ENCODE results near the gene C11orf21.

Gene C11orf21

GRCh38 chr11:2259466-2259830 is 42.3 kb downstream of the C11orf21 start:
- no peak overlapping the region for H3K27ac Mint-ChIP-seq
- H3K9me3 Mint-ChIP-seq: peaks cover 3% of the 10 kb centered on the region
- no peak for ATAC-seq
- no peaks in the 10 kb centered on the region for H3K4me1 Mint-ChIP-seq
- H3K36me3 Mint-ChIP-seq: no peaks in the 10 kb centered on the region
- H3K27me3 Mint-ChIP-seq: no peaks in the 10 kb centered on the region
- no peak overlapping the region for H3K4me3 Mint-ChIP-seq

DNA sequence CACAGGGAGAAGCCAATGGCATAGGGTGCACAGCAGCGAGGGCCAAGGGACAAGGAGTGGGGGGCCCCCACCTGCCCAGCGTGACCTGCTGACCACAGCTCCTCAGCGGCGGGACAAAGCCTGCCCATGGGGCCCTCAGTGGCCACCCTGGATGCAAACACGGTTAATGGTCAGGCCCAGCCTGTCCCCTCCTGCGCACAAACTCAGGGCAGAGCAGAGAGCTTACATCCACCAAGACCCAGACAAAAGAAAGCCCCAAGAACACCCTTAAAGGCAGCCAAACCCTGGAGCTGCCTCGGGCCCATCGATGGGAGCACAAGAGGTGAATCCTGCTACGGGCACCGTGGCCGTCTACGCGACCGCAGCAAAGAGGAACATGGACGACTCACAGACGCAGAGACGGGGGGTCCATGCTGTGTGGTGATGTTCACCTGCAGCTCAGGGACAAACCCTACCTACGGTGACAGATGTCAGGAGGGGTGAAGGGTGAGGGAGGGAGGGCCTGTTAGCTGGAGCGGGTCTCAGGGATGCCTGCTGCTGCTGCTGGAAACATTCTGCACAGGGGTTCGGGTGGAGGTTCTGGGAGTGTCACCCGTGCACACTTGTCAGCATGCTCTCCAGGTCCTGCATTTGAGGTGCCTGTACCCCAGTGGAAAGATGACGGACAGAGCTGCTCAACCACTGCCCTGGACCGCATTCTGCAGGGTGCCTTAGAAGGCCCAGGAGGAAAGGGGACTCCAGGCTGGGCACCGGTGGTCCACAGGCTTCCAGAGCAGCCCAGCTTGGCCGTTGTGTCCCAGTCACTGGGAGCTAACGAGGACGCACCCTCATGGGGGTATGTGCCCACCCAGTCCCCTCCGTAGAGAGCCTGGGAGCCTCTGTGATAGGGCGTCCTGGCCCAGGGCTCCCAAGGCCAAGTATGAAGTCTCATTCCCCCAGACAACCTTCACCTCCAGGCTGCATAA is 42.9 kb downstream of the C11orf21 start:
- H3K27me3 Mint-ChIP-seq: no peaks in the 10 kb centered on the region
- H3K4me3 Mint-ChIP-seq: no peak overlapping the region
- no peaks in the 10 kb centered on the region for H3K36me3 Mint-ChIP-seq
- no peaks in the 10 kb centered on the region for H3K4me1 Mint-ChIP-seq
- H3K9me3 Mint-ChIP-seq: peaks cover 3% of the 10 kb centered on the region
- no peak overlapping the region for H3K27ac Mint-ChIP-seq
- no peak for ATAC-seq

DNA sequence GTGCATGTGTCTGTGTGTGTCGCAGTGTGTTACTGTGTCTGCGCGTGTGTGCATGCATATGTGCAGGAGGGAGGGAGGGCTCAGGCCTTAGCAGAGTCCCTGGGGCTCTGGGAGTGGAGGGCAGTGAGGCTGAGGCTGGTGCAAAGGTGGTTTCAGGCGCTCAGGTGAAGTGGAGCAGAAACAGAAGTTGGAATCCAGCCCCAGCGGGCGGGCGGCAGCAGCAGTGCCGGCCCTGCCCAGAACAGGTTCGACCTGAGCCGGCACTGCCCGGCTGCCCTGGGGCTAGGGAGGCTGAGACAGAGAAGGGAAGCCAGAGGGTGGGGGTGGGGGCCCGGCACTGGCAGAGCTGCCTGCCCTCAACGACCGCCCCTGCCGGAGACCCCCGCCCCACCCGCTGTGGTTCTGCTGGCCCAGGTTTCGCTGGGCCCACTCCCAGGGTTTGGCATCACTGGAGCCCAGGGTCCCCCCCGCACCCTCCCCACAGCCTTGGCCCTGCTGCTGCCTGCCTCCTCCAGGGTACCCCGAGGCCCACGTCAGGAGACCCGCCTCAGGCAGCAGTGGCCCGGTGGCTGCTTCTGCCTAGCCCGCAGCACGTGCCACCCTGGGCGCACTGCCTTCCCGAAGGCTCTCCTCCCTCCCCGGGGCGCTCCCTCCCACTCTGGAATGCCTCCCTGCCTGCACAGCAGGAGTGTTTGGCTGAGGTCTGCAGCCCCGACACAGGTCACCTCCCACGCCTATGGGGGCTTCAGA is 44.6 kb downstream of the C11orf21 start:
- Mint-ChIP-seq H3K27me3 (no peaks in the 10 kb centered on the region), H3K36me3 (no peaks in the 10 kb centered on the region), H3K27ac (no peak overlapping the region), H3K4me1 (no peaks in the 10 kb centered on the region), H3K4me3 (no peak overlapping the region), H3K9me3 (peaks cover 7% of the 10 kb centered on the region)
- ATAC-seq: no peak

DNA sequence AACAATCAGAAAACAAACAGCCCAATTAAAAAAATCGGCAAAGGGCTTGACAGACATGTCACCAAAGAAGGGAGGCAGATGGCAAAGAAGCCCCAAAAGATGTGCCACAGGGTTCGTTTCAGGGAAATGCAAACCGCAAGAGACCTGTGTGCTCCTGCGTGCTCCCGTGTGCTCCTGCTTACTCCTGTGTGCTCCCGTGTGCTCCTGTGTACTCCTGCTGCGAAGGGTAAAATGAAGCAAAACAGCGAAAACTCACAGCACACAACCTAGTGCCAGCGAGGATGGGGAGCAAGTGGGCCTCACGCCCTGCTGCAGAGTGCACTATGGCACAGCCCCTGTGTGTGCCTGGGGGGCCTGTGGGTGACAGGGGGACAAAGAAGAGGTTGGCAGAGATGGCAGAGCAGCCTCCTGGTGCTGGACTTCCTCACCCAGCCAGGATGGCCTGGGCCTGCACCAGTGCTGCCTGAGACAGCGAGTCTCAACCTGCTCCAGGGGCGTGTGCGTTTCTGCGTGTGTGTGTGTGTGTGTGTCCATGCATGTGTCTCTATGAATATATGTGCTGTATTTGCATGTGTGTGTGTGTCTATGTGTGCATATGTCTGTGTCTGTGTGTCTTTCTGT is 45.3 kb downstream of the C11orf21 start:
- peaks cover 7% of the 10 kb centered on the region for H3K9me3 Mint-ChIP-seq
- H3K36me3 Mint-ChIP-seq: no peaks in the 10 kb centered on the region
- no peak overlapping the region for H3K4me3 Mint-ChIP-seq
- no peaks in the 10 kb centered on the region for H3K27me3 Mint-ChIP-seq
- H3K27ac Mint-ChIP-seq: no peak overlapping the region
- no peaks in the 10 kb centered on the region for H3K4me1 Mint-ChIP-seq
- ATAC-seq: no peak

DNA sequence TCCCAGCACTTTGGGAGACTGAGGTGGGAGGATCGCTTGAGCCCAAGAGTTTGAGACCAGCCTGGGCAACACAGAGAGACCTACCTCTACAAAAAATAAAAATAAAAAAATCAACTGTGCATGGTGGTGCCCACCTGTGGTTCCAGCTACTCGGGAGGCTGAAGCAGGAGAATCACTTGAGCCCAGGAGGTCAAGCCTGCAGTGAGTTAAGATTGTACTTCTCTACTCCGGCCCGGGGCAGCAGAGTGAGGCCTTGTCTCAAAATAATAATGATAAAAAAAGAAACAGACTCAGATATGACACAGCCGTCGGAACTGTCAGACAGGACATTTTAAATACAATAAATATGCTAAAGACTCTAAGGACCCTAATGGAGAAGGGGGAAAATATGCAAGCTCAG is 49.7 kb downstream of the C11orf21 start:
- Mint-ChIP-seq H3K27ac (no peak overlapping the region), H3K36me3 (no peaks in the 10 kb centered on the region), H3K27me3 (peaks cover 14% of the 10 kb centered on the region), H3K4me3 (no peak overlapping the region), H3K4me1 (no peaks in the 10 kb centered on the region), H3K9me3 (peaks cover 7% of the 10 kb centered on the region)
- no peak for ATAC-seq

- Mint-ChIP-seq H3K4me1 (no peaks in the 10 kb centered on the region), H3K27ac (no peak overlapping the region), H3K27me3 (peaks cover 14% of the 10 kb centered on the region), H3K9me3 (peaks cover 7% of the 10 kb centered on the region), H3K36me3 (no peaks in the 10 kb centered on the region), H3K4me3 (no peak overlapping the region)
- ATAC-seq: no peak
Observed at GRCh38 chr11:2251138-2251537, 50.6 kb downstream of the C11orf21 start.

- Mint-ChIP-seq H3K27ac (no peak overlapping the region), H3K4me1 (no peaks in the 10 kb centered on the region), H3K4me3 (no peak overlapping the region), H3K9me3 (peaks cover 7% of the 10 kb centered on the region), H3K36me3 (no peaks in the 10 kb centered on the region), H3K27me3 (peaks cover 14% of the 10 kb centered on the region)
- no peak for ATAC-seq
Observed at GRCh38 chr11:2250485-2250884, 51.2 kb downstream of the C11orf21 start.

DNA sequence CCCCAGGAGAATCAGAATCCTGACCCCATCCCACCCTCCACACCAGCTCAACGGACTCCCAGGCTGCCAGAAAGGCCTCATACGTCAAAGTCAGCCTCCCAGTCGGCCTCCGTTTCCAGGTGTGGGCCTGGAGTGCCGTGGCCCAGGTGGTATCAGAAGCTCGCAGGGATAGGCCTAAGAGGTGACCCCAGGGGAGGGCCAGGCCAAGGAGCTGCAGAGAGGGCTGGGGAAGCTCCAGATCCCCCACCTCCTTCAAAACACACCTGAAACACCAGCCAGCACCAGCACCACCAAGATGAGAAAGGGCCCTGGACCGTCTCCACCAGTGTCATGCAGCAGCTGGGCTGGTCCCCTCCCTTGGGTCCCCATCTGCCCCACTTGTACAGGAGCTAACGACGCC is 51.7 kb downstream of the C11orf21 start:
- H3K27ac Mint-ChIP-seq: no peak overlapping the region
- peaks cover 14% of the 10 kb centered on the region for H3K27me3 Mint-ChIP-seq
- H3K4me1 Mint-ChIP-seq: no peaks in the 10 kb centered on the region
- H3K9me3 Mint-ChIP-seq: peaks cover 7% of the 10 kb centered on the region
- H3K36me3 Mint-ChIP-seq: no peaks in the 10 kb centered on the region
- H3K4me3 Mint-ChIP-seq: no peak overlapping the region
- no peak for ATAC-seq

DNA sequence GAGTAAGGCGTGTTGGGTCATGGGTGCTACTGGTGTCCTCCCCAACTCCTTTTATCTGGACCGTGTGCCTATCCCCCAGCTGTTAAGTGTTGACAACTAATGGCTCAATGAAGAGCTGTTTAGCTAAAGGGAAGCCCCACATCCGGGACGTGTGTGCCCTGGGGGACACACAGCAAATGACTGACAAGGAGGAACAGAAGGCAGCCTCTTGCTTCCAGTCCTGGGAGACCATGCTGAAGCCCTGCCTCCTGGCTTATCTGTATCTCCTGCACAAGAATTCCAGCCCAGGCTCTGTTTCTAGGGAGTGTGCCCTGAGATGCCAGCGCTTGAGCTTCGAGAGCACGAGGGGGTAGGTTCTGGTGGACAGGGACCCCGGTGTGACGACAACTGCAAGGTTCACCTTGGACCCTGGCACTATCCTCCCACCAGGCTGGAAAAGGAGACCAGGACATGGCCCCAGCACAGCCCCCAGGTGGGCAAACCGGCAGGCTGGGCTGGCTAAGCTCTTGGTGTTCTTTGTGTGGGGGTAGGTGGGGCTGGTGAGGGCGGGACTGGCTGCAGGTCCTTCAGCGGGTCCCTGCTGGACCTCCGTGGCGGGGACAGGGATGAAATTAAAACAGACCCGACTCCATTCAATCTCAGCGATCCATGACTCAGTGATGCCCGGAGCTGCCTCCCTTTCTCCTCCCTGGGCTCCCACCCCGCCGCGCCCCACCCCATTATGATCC is 52.4 kb downstream of the C11orf21 start:
- Mint-ChIP-seq H3K4me1 (no peaks in the 10 kb centered on the region), H3K27ac (no peak overlapping the region), H3K9me3 (peaks cover 4% of the 10 kb centered on the region), H3K36me3 (no peaks in the 10 kb centered on the region), H3K27me3 (peaks cover 14% of the 10 kb centered on the region), H3K4me3 (no peak overlapping the region)
- ATAC-seq: no peak

- Mint-ChIP-seq H3K27ac (no peak overlapping the region), H3K9me3 (peaks cover 3% of the 10 kb centered on the region), H3K4me3 (no peak overlapping the region), H3K36me3 (no peaks in the 10 kb centered on the region), H3K4me1 (no peaks in the 10 kb centered on the region), H3K27me3 (peaks cover 14% of the 10 kb centered on the region)
- ATAC-seq: no peak
Observed at GRCh38 chr11:2248762-2249161, 53.0 kb downstream of the C11orf21 start.

DNA sequence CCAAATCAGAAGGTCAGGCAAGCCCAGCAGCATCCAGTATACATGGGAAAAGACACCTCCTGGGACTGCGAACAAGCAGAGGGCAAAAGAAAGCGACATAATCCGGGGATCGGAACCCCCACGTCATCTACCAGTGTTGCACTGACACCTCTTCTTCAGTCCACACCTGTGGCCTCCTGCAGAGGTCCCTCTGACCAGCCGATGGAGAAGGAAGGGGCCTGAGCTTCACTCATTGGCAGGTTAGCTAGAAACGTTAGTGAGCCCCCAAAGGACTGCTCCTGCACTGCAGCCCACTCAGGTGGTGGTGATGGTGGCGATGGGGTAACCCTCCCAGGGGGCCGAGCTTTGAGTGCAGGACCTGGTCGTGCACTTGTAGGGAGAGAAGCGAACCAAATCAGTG is 53.5 kb downstream of the C11orf21 start:
- Mint-ChIP-seq H3K4me1 (no peaks in the 10 kb centered on the region), H3K4me3 (no peak overlapping the region), H3K27ac (no peak overlapping the region), H3K36me3 (no peaks in the 10 kb centered on the region), H3K27me3 (peaks cover 18% of the 10 kb centered on the region), H3K9me3 (no peaks in the 10 kb centered on the region)
- no peak for ATAC-seq

- peaks cover 6% of the 10 kb centered on the region for H3K36me3 Mint-ChIP-seq
- no peak overlapping the region for H3K27ac Mint-ChIP-seq
- peaks cover 5% of the 10 kb centered on the region for H3K9me3 Mint-ChIP-seq
- H3K4me3 Mint-ChIP-seq: no peak overlapping the region
- peaks cover 25% of the 10 kb centered on the region for H3K27me3 Mint-ChIP-seq
- H3K4me1 Mint-ChIP-seq: no peaks in the 10 kb centered on the region
- ATAC-seq: no peak
Observed at GRCh38 chr11:2247496-2247895, 54.2 kb downstream of the C11orf21 start.
